GM18508 (cell line): ENCODE data around the gene TEKTIP1.
"Not testable (repeated sequence)": the region's sequence is repeated elsewhere in the genome, so short reads cannot be mapped to it uniquely, and the experiment has no call there.

Source experiments
- ATAC-seq: cut with Tn5 transposase; IDR thresholded peaks from one replicate; pipeline ENCODE4 v1.9.1; 2021; ENCODE audit warnings: moderate number of reproducible peaks; ENCODE audit not compliant: insufficient read depth, unreplicated experiment

Gene TEKTIP1

GRCh38 chr19:3507371-3508120 lies 31.4 kb upstream of the TEKTIP1 start:
- ATAC-seq: no peak

- ATAC-seq: not testable (repeated sequence)
Observed at GRCh38 chr19:3508121-3508661, 30.8 kb upstream of the TEKTIP1 start.

GRCh38 chr19:3508771-3509535 lies 30.0 kb upstream of the TEKTIP1 start:
- ATAC-seq: no peak

GRCh38 chr19:3509566-3509989 lies 29.4 kb upstream of the TEKTIP1 start:
- ATAC-seq: no peak

- no peak for ATAC-seq
Observed at GRCh38 chr19:3510727-3511126, 28.2 kb upstream of the TEKTIP1 start.

- ATAC-seq: no peak
Observed at GRCh38 chr19:3511506-3512251, 27.3 kb upstream of the TEKTIP1 start.

- ATAC-seq: no peak
Observed at GRCh38 chr19:3512562-3513228, 26.3 kb upstream of the TEKTIP1 start.

GRCh38 chr19:3513229-3514140 lies 25.5 kb upstream of the TEKTIP1 start:
- ATAC-seq: no peak

GRCh38 chr19:3514930-3515329 lies 24.0 kb upstream of the TEKTIP1 start:
- ATAC-seq: no peak

GRCh38 chr19:3515891-3516422 lies 23.0 kb upstream of the TEKTIP1 start:
- no peak for ATAC-seq

GRCh38 chr19:3516675-3517207 lies 22.2 kb upstream of the TEKTIP1 start:
- ATAC-seq: no peak

- ATAC-seq: no peak
Observed at GRCh38 chr19:3517638-3518037, 21.3 kb upstream of the TEKTIP1 start.

- no peak for ATAC-seq
Observed at GRCh38 chr19:3518255-3518654, 20.7 kb upstream of the TEKTIP1 start.

- ATAC-seq: no peak
Observed at GRCh38 chr19:3518659-3519058, 20.3 kb upstream of the TEKTIP1 start.

GRCh38 chr19:3519126-3519525 lies 19.8 kb upstream of the TEKTIP1 start:
- ATAC-seq: no peak

- no peak for ATAC-seq
Observed at GRCh38 chr19:3520166-3521103, 18.5 kb upstream of the TEKTIP1 start.

- no peak for ATAC-seq
Observed at GRCh38 chr19:3521104-3521445, 17.9 kb upstream of the TEKTIP1 start.
